Amniotic epithelial cell (primary cell): ENCODE results near the gene F10.

Experiments
- DNase-seq: peaks from one replicate; pipeline ENCODE4 v3.0.0-alpha.2; 2010; ENCODE audit warnings: low read depth

Gene F10

GRCh38 chr13:113086991-113087922, 35.3 kb upstream of the F10 start:
- no peak for DNase-seq

GRCh38 chr13:113087923-113088690, 34.5 kb upstream of the F10 start:
- no peak for DNase-seq

GRCh38 chr13:113088691-113089020, 33.9 kb upstream of the F10 start:
- DNase-seq = no peak

GRCh38 chr13:113089693-113090414, 32.7 kb upstream of the F10 start:
- no peak for DNase-seq

- DNase-seq = no peak
Observed at GRCh38 chr13:113090415-113090770, 32.2 kb upstream of the F10 start.

- no peak for DNase-seq
Observed at GRCh38 chr13:113090806-113091205, 31.8 kb upstream of the F10 start.

- no peak for DNase-seq
Observed at GRCh38 chr13:113091211-113091771, 31.3 kb upstream of the F10 start.

GRCh38 chr13:113091891-113092775, 30.5 kb upstream of the F10 start:
- no peak for DNase-seq

GRCh38 chr13:113092776-113093579, 29.6 kb upstream of the F10 start:
- DNase-seq = no peak

- DNase-seq = no peak
Observed at GRCh38 chr13:113093580-113094409, 28.8 kb upstream of the F10 start.

- DNase-seq = no peak
Observed at GRCh38 chr13:113094410-113094800, 28.2 kb upstream of the F10 start.

- DNase-seq = no peak
Observed at GRCh38 chr13:113095146-113096051, 27.2 kb upstream of the F10 start.

GRCh38 chr13:113096052-113096744, 26.4 kb upstream of the F10 start:
- no peak for DNase-seq

GRCh38 chr13:113096745-113097305, 25.8 kb upstream of the F10 start:
- DNase-seq = no peak

GRCh38 chr13:113097651-113098050, 24.9 kb upstream of the F10 start:
- no peak for DNase-seq

GRCh38 chr13:113098162-113098732, 24.4 kb upstream of the F10 start:
- DNase-seq = no peak

GRCh38 chr13:113099142-113099541, 23.5 kb upstream of the F10 start:
- DNase-seq = no peak
